ENCODE results near the gene HAUS1. TPM values are rescaled to one million over a fixed set of nuclear protein-coding genes. Genes with fewer than 3 reads are reported as not detected.
"Not testable (repeated sequence)": the region's sequence is repeated elsewhere in the genome, so short reads cannot be mapped to it uniquely, and the experiment has no call there.

Gene HAUS1
- total RNA-seq, 1 experiment from 2014 or later, result 87.1 TPM

DNA sequence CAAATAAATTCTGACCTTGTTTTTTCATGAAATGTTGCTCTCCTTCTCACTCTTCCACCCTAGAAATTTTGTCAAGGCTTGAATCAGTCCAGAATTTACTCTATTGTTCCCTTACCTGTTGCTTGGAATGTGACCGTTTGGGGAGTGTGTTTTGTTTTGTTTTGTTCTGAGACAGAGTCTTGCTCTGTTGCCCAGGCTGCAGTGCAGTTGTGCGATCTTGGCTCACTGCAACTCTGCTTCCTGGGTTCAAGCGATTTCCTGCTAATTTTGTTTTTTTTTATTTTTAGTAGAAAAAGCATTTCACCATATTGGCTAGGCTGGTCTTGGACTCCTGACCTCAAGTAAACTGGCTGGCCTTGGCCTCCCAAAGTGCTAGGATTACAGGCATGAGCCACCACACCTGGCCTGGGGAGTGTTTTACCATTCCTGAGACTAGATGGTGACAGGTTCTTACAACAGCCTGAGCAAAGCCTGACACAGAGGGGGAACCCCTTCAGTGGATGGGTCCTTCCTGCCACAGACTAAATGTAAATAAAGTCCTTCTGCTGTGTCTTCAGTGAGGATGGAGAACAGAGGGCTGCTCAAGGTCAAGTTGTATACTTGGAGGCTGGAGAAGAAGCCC is 52.0 kb downstream of the HAUS1 start:
- no peak for DNase-seq (ENCODE audit: low read depth)

DNA sequence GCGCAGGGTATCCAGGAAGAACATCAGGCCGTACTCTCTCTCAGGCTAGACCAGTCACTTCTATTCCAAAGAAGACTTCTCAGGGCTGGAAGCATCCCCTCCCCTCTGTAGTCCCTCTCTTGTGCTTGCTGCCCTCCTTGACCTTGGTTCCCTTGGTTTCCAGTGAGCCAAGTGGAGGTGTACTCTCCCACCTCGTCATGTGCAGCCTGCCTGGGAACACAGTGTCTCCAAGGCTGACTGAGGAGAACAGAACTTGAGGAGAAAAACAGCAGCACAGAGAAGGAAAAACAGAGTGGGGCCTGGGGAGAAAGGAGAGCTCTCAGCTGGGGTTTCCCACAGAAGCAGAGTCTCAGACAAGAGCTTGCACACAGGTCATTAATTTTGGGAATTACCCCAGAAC is 52.7 kb downstream of the HAUS1 start:
- DNase-seq (ENCODE audit: low read depth), result no peak

DNA sequence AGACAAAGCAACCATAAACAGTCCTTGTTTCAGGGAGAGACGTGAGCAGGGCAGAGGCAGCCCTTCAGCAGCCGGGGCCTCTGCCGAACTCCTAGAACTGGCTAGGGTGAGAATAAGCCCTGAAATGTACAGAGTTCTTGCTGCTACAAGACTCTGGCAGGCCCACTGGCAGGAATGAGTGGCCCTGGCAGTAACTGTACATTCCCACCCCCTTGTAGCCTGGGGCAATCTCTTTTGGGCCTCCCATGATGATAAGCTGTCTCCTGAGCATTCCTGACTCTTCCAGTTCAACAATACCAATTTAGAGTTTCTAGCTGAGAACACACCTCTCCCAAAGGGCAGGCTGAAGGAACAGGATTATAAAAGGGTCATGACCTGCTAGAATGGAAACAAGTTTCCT is 54.3 kb downstream of the HAUS1 start:
- DNase-seq (ENCODE audit: low read depth), result no peak

DNA sequence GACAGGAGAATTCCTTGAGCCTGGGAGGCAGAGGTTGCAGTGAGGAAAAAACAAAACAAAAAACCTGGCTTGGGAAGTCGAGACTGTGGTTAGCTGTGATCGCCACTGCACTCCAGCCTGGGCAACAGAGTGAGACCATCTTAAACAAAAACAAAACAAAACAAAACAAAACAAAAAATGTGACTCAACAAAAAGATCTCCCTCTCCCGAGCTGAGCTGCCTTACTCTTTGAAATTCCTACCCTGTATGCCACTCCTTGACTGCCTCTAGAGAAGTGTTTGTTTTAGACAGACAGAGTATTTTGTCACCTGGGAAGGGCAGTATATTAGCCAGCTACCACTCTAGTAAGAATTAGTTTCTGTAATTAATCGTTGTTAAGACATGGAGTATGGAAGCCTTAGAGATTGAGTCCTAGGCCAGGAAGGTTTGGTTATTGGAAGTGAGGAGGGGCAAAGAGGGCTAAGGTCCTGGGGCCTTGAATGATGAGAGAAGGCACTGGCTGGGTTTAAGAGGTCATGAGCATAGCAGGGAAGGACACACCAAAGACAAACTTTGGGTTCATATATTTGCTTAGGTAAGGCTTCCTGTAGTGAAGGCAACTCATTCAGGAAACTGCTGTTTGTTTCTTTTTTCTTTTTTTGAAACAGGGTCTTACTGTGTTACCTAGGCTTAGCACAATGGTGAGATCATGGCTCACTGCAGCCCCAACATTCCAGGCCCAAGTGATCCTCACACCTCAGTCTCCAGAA is 56.0 kb downstream of the HAUS1 start:
- DNase-seq (ENCODE audit: low read depth), result peak; percentile 42

DNA sequence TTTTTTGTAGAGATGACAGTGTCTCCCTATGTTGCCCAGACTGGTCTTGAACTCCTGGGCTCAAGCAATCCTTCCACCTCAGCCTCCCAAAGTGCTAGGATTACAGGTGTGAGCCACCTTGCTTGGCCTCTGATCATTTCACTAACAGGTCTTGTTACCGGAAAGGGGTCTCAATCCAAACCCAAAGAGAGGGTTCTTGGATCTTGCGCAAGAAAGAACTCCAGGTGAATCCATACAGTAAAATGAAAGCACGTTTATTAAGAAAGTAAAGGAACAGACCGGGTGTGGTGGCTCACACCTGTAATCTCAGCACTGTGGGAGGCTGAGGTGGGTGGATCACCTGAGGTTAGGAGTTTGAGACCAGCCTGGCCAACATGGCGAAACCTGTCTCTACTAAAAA is 56.7 kb downstream of the HAUS1 start:
- not testable (repeated sequence) for DNase-seq (ENCODE audit: low read depth)

DNA sequence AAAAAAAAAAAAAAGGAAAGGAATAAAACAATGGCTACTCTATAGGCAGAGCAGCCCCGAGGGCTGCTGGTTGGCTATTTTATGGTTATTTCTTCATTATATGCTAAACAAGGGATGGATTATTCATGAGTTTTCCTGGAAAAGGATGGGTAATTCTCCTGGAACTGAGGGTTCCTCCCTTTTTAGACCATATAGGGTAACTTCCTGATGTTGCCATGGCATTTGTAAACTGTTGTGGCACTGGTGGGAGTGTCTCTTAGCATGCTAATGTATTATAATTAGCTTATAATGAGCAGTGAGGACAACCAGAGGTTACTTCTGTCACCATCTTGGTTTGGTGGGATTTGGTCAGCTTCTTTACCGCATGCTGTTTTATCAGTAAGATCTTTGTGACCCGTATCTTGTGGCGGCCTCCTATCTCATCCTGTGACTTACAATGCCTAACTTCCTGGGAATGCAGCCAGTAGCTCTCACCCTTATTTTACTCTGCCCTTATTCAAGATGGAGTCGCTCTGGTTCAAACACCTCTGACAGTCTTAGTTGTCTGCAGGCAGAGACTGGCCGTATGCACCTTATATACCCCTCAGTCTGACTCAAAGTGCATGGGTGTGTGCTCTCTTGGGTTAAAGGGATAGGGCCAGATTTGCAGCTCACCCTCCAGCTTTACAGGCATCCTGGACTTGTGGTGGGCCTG is 57.7 kb downstream of the HAUS1 start:
- DNase-seq (ENCODE audit: low read depth), result no peak

DNA sequence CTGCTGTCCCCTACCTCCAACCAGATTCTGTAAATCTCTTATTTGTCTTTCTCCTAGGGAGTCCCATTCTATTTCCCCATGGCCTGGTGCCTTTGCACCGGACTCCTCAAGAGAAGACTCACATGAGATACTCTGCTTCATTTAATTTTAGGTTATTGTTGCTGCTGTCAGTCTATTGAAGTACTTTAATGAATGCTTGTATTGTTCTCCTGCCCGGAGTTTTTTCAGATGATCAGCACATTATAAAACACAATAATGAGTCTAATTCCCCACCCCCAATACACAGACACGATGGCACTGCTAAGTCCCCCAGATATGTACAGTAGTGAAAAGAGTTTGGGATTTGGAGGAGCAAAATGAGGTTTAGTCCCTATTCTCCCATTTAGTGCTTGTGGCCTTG is 58.9 kb downstream of the HAUS1 start:
- no peak for DNase-seq (ENCODE audit: low read depth)

DNA sequence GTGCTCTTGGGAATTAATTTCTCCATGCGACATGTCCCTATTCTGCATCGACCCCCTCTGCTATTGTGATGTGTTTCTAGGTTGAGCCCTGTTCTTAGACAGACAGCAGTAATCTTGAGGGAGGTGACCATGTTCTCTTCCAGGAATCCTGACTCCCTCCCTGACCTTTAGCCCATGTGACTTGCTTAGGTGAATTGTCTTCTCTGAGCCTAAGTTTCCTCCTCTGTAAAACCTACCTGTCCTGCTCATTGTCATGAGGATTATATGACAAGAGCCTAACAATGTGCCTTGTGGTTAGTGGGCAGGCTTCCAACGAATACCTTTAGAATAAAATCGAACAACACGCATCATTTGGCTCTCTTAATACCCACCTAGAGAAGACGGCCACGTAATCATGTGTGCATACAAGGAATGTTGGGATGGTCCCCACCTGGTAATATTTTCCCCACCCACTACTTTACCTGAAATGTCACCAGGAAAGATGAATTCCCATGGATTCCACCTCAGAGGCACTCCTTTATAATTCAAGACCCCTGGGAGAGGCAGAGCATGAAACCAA is 59.8 kb downstream of the HAUS1 start:
- no peak for DNase-seq (ENCODE audit: low read depth)

DNA sequence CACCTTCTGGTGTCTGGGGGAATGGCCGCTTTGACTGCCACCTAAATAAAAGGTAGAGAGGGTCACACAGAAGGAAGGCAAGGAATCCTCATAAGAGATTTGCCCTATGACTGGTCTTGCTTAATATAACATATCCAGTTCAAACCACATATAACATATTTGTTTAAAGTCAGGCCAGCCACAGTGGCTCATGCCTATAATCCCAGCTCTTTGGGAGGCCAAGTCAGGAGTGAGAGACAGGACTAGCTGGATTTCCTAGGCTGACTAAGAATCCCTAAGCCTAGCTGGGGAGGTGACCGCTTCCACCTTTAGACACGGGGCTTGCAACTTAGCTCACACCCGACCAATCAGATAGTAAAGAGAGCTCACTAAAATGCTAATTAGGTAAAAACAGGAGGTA is 60.3 kb downstream of the HAUS1 start:
- not testable (repeated sequence) for DNase-seq (ENCODE audit: low read depth)

DNA sequence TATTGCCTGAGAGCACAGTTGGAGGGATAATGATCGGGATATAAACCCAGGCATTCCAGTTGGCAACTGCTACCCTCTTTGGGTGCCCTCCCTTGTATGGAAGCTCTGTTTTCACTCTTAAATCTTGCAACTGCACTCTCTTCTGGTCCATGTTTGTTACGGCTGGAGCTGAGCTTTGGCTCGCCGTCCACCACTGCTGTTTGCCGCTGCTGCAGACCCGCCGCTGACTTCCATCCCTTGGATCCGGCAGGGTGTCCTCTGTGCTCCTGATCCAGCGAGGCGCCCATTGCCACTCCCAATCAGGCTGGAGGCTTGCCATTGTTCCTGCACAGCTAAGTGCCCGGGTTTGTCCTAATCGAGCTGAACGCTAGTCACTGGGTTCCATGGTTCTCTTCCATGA is 60.7 kb downstream of the HAUS1 start:
- DNase-seq (ENCODE audit: low read depth), result no peak

DNA sequence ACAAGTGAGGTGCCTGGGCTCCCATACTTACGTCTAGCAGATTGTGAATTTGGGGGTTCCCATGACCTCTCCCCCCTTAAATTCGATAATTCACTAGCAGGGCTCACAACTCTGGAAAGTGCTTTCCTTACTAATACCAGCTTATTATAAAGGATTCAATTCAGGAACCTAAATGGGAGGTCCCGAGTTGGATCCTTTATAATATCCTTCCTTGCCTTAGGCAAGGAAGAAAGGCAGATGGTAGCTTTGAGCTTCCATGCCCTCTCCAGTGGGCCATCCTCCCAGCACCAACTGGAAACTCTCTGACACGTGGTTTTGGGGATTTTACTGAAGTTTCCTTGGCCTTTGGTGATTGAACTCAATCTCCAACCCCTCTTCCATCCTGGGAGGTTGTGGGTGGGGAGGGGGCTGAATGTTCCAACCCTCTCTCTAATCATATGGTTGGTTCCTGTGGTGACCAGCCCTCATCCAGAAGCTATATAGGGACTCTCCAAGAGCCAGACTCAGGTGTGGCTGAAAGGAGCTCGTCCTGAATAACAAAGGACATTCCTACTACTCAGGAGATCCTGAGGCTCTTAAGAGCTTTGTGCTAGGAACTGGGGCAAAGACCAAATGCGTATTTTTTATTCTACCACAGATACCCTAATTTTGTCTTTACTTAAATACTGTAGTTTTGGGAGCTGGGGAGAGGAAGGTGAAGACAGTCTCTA is 62.2 kb downstream of the HAUS1 start:
- DNase-seq (ENCODE audit: low read depth), result no peak

DNA sequence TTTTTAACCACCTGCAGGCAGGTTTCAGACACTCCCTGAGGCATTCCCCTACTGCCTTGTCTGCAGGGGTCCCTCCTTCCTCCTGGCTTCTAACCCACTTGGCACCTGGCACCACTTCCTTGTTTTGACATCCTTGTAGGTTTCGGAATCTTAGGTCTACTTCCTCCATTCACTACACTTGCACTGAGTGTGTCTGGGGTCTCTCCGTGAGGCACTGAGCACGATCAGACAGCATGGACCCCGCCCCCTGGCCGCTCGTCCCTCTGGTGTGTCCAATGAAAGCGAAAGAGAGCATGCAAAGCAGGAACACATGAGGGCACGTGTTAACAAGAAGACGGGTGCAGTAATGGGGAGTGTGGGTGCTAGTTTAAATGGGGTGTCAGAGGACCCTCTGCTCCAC is 63.8 kb downstream of the HAUS1 start:
- DNase-seq (ENCODE audit: low read depth), result no peak

DNA sequence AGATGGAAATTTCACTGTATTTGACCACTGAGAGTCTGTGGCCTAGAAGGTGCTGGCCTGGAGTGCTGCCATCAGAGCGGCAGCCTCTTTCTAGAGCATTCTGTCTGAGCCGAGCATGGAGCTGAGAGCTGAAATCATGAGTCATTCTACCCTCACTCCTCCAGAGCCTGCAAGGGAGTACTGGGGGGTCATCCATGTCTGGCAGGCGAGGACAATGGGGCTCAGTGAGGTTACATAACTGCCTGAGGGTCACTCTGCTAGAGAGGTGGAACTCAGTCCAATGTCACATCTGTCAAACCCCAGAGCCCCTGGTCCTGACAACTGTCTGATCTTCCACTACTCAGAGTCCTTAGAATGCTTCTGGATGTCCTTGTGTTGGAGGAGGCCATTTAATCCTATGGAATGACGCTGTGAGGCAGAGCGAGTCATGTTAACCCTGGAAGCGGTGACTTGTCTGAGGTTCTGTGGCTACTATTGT is 65.3 kb downstream of the HAUS1 start:
- DNase-seq (ENCODE audit: low read depth), result peak; percentile 62

DNA sequence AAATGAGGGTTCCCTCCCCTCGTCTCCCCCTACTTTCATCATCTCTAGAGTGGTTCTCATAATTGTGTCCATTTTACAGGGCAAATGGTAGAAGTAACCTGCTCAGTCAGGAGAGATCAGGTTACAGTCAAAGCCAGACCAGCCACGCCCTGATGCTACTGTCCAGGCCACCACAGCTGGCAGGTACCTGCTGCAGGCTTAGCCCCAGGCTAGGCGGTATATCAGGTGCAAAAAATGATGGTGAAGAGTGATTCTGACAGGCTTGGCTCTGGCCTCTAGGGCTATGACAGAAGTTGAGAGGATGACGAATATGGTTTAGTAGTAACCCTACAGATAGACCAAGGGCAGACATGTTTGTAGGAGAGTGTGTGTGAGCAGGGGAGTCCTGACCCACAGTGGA is 67.1 kb downstream of the HAUS1 start:
- no peak for DNase-seq (ENCODE audit: low read depth)

DNA sequence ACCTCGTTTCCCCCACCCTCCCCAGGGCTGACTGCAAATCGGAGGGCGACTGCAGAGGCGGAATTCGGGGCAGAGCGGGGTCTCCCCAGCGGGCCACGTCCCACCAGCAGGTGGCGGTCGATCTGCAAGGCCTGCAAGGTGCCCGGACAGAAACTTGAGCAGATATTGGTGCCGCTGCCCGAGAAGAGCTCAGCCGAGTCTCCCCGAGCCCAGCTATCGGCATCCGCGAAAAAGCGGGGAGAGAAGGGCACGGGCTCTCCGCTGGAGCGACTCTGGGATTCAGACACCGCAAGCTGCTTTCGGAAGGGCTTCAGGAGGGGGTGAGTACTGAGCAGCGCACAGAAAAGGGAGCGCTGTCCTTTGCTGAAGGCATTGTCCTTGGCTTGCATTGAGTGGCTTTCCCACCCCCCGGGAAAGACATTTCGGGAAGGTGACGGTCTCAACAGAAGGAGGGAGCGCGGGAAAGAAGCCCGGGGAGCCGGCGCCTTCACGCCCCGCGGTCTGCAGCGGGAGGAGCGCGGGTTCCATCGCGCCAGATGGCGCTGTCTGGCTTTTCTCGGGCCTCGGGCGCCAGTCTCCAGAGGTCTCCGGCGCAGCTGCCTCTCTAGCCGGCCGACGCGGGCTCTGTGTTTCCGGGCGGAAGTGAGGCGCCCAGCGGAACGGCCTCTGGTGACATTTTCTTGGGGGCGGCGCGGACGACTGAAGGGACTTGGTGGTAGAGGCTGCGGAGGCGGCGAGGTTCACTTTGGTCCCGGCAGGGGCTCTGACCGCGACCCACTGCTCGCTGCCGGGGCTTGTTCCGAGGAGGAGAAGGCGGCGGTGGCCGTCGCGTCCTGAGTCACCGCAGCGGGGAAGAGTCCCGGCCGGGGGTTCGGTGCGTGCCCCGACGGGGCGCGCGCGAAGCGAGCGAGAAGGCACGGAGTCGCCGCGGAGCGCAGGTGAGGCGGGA is 69.5 kb downstream of the HAUS1 start:
- peak; percentile 92 for DNase-seq (ENCODE audit: low read depth)

DNA sequence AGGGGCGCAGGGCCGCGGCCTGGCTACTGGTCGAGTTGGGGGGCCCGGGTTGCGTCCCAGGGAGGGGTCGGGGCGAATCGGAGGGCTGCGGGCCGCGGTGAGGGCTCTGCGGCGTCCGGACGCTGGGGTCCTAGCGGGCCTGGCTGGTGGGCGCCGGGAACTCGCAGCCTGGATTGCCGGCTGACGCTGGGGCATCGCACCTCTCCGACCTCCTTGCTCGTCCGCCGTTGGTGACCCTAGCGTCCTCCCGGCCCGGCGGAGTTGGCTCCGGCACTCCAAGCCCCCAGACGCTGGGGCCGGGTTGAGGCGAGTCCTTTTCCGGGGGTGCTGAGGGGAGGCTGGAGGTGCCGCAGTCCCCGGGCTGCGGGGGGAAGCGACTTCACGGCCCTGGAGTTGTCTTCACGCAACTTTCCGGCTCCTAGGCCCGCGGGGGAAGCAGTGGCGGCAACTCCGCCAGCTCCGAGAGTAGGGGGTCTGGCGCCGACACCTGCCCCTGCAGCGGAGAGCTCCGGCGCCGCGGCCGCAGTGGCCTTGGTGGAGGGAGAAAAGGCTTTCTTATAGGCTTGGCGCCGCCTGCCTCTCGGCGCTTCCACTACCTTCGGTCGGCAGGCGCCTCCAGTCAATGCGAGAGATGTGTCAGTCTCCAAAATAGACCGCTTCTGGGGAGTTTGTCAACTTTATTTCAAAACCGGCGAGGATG is 70.3 kb downstream of the HAUS1 start:
- DNase-seq (ENCODE audit: low read depth), result peak; percentile 34

DNA sequence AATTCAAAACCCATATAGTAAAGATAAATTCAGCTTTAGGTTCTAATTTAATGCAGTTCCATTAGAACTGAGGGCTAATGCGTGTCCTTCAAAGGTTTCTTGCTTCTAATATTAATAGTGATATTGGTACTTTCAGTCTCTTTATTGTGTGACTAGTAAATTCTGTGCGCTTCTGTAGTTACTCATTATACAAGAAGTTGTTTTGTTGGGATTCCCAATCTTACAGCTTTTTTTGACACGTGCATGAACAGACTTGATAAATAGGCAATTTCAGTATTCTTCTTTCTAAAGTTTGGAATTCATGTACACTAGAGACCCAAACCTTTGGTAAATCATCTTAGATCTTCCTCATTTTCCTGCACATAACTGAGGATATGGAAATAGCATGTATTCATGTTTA is 71.8 kb downstream of the HAUS1 start:
- DNase-seq (ENCODE audit: low read depth), result no peak
